MG63 (cell line): ENCODE measurements around the gene TRERF1. TPM values are rescaled to one million over a fixed set of nuclear protein-coding genes. Genes with fewer than 3 reads are reported as not detected.

ENCODE experiments used
- DNase-seq: peaks from one replicate; pipeline ENCODE4 v3.0.0-alpha.2; 2020
- H3K27me3 ChIP-seq: fragments of 250-450 bp; sonication (Bioruptor Pico); 2 replicates; pipeline ENCODE4 v1.5.1; 2020; ENCODE audit warnings: mild to moderate bottlenecking, moderate library complexity
- H3K36me3 ChIP-seq: fragments of 250-450 bp; sonication (Bioruptor Pico); 2 replicates; pipeline ENCODE4 v1.5.1; 2020; ENCODE audit warnings: mild to moderate bottlenecking, moderate library complexity
- H3K4me3 ChIP-seq: fragments of 250-450 bp; sonication (Bioruptor Pico); 2 replicates; pipeline ENCODE4 v1.5.1; 2020; ENCODE audit warnings: mild to moderate bottlenecking, moderate library complexity
- H3K9me3 ChIP-seq: fragments of 250-450 bp; sonication (Bioruptor Pico); 2 replicates; pipeline ENCODE4 v1.5.1; 2020; ENCODE audit warnings: mild to moderate bottlenecking, moderate library complexity
- total RNA-seq: library from RNA; depleted of rRNA; stranded (reverse); fragments of >200 nt; shearing (Covaris generic); gene quantifications from 2 replicates; pipeline ENCODE4 v1.2.3, GENCODE V29; 2014; ENCODE audit warnings: low replicate concordance

The TRERF1 gene
- total RNA-seq, 1 experiment from 2014 or later = 2.1 TPM

DNA sequence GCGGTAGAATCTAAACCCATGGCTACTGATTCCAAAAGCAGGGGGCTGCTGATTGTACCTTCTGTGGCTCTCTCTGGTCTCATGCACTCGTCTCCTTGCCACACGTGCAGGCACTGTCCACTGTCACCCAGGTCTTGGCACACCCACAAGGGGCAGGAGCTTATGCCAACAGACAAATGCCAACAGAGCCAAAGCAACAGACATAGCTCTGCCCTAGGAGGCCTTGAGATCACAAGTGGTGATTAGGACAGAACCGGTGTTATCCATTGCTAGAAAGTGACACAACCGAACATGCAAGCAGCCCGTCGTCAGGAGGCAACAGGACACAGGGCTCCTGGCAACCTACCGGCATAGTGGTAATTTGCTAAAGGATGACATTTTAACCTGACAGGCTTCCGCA, 197.2 kb downstream of the TRERF1 start:
- no peaks in the 10 kb centered on the region for H3K9me3 ChIP-seq
- DNase-seq = no peak

DNA sequence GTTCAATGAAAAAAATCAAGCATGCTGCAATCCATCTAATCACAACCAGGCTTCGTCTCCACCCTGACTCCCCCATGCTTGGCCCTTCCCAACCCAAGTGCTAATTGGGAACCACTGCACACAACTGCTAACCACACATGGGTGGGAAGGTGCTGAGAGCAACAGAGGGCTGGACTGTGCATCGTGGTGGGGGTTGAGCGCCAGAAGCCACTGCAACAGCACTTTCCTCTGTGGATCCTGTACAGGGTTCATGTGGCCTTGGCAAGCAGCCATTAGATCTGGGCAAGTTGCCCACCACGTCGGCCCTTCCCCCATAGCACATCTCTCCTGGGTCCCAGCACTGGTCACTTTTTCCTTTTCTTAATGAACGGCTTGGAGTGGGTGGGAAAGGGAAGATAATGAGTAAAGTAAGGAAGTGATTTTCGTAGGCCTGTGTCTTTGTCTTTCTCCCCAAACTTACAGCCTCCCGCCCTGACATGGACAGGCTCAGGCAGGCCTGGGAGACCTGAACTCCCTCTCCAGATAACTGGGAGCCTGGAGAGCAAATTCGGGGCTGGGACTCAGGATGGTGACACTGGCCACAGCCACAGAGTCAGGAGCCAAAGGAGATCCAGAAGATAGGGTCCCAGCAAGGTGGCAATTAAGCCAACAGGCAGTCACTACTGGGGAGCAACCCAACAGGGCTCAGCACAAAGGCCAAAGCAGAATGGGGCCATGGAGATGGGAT, 199.7 kb downstream of the TRERF1 start:
- no peaks in the 10 kb centered on the region for H3K27me3 ChIP-seq
- no peaks in the 10 kb centered on the region for H3K36me3 ChIP-seq
- DNase-seq = no peak
- H3K4me3 ChIP-seq = no peak overlapping the region
- H3K9me3 ChIP-seq = no peaks in the 10 kb centered on the region

More for the DNA sequence above, 197.2 kb downstream of the TRERF1 start:
- no peaks in the 10 kb centered on the region for H3K27me3 ChIP-seq
- H3K36me3 ChIP-seq = no peaks in the 10 kb centered on the region
- H3K4me3 ChIP-seq = no peak overlapping the region

DNA sequence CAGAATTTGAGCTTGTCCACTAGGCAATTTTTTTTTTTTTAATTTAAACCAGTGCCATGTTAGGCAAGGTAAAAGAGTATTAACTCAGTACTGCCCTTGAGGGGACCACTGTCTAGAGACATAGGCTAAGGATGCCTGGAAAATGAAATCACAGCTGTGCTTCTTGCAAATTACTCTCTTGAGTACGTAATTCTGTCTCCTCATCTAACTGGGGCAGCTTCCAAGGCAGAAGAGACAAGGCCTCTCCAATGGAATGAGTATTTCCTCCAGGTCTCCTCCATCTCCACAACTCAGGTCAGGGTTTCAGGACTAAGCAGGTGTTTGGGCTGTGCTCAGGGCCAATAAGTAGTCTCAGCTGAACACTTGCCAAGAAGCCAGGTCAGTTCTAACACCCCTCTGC, 200.2 kb downstream of the TRERF1 start:
- Histone ChIP-seq H3K36me3 (no peaks in the 10 kb centered on the region), H3K27me3 (no peaks in the 10 kb centered on the region), H3K4me3 (no peak overlapping the region), H3K9me3 (no peaks in the 10 kb centered on the region)
- no peak for DNase-seq

DNA sequence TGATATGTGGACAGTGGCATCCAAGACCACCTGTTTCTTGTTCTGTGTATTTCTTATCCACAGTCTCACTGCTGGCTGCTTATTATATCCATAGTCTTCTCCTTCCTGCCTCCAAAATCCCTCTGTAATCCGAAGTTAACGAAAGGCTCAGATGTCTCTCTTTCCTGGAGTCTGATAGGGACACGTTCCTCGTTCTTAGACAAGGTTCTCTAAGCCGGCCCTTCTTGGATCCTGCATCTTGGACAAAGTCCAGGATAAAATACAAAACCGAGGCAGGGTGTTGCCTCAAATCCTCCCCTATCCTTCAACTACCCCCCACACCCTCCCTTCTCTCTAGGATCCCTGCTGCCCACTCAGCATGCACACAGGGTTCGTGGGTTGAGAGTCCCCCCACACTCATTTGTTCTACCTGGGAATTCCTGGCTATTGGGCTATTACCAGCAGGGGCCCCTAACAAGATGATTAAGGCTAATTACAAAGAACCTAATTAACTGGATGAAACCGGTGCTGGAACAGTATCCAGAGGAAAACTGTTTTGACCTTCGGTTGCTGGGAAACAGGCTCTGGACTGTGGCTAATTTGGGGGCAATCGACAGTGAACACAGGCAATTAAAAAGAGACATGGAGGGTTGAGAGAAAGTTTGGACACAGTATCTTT, 201.3 kb downstream of the TRERF1 start:
- no peak for DNase-seq
- Histone ChIP-seq H3K36me3 (no peaks in the 10 kb centered on the region), H3K27me3 (no peaks in the 10 kb centered on the region), H3K4me3 (no peak overlapping the region), H3K9me3 (no peaks in the 10 kb centered on the region)

DNA sequence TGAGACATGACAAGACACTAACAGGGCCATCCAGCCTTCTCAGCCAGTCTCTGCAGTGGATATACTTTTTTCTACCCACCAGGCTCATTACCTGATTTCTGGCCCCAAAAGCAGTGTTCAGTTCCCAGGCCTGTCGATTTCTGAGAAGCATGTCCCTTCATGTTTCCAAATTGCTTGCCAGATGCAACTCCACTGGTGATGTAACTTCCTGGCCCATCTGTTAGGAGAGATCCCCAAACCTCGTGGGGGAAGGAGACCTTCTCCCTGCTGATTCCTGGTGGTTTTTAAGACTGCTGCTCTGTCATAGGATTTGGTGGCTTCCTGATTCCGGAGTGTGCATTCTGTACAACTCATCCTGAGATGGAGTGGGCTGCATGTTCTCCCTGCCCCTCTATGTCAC, 202.4 kb downstream of the TRERF1 start:
- no peak for DNase-seq
- Histone ChIP-seq H3K27me3 (no peaks in the 10 kb centered on the region), H3K9me3 (no peaks in the 10 kb centered on the region), H3K36me3 (no peaks in the 10 kb centered on the region), H3K4me3 (no peak overlapping the region)

DNA sequence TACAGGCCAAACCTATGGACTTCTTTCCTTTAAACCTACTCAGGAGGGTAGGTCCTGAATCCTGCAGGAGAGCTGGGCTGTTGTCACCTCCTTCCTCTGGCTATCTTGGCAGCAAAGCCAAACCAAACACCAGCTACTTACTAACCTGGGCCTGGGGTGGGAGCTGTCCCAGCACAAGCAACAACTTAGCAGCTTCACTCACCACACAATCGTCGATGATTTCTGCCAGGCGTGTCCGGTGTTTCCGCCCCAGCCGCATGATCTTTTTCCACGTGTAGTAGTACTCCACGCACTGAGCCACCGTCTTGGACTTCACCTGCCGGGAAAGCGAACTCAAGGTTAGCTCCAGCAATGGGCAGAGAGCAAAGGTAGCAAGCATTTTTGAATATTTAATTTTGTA, 208.7 kb downstream of the TRERF1 start:
- no peak overlapping the region for H3K4me3 ChIP-seq
- no peak for DNase-seq
- no peaks in the 10 kb centered on the region for H3K9me3 ChIP-seq
- H3K27me3 ChIP-seq = no peaks in the 10 kb centered on the region
- no peaks in the 10 kb centered on the region; the same call in 1 of the 2 replicates for H3K36me3 ChIP-seq

DNA sequence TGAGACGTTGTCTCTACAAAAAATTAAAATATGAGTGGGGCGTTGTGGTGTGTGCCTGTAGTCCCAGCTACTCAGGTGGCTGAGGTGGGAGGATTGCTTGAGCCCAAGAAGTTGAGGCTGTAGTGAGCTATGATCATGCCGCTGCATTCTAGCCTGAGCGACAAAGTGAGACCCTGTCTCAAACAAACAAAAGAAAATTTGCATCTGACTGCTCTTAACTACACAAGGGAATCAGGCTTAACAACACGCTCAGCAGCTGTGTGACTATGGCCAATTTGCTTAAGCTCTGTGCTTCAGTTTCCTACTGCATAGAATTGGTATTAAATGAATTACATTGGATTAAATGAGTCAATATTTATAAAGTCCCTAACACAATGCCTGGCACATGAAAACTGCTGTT, 209.8 kb downstream of the TRERF1 start:
- Histone ChIP-seq H3K27me3 (no peaks in the 10 kb centered on the region), H3K9me3 (no peaks in the 10 kb centered on the region), H3K36me3 (no peaks in the 10 kb centered on the region; the same call in 1 of the 2 replicates), H3K4me3 (no peak overlapping the region)
- DNase-seq = no peak

DNA sequence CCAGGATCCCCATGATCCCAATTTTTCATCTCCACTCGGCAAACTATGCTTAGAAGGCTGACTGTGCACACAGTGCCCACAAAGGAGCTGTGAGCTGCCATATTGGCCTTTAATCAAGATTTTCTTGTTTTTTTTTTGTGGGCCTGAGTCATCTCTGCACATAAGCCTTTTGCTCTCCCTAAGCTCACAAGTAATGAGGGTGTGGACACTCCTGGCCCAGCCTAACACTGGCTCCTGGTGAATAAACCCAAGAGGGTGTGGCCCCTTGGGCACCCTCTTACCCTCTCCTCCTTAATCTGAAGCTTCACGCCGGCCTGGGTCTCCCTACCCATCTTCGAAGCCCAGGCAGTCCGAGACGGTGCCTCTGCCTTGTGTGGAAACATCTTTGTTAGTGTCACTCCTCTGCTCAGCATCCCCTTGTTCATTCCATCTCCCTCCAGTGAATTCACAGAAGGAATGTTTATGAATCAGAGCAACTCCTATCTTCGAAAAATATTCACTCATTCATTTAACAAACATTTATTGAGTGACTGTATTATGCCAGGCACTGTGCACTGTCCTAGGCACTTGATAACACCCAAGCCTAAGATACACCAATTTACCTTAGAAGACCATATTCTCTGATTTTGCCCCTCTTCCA, 211.9 kb downstream of the TRERF1 start:
- Histone ChIP-seq H3K27me3 (no peaks in the 10 kb centered on the region), H3K36me3 (no peaks in the 10 kb centered on the region; the same call in 1 of the 2 replicates), H3K4me3 (no peak overlapping the region), H3K9me3 (no peaks in the 10 kb centered on the region)
- peak; percentile 57 for DNase-seq

DNA sequence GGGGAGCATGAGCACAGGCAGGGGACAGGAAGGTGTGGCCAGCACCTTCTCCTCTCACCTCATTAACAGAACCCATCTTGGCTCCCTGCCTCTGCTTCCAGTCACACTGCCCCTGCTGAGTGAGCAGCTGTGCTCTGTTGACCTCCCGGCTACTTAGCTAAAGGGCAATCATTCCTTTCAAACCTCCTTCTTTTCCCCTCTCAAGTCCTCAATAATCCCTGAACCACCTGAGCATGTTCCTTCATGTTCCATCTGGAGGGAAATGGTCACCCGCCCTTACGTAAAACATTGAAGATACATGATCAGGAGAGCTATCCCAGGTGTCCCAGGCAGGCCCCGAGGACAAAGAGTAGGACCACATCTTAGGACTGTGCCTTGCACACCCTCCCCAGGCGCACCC, 212.4 kb downstream of the TRERF1 start:
- Histone ChIP-seq H3K4me3 (no peak overlapping the region), H3K36me3 (no peaks in the 10 kb centered on the region; the same call in 1 of the 2 replicates), H3K9me3 (no peaks in the 10 kb centered on the region), H3K27me3 (no peaks in the 10 kb centered on the region)
- peak; percentile 20 for DNase-seq

DNA sequence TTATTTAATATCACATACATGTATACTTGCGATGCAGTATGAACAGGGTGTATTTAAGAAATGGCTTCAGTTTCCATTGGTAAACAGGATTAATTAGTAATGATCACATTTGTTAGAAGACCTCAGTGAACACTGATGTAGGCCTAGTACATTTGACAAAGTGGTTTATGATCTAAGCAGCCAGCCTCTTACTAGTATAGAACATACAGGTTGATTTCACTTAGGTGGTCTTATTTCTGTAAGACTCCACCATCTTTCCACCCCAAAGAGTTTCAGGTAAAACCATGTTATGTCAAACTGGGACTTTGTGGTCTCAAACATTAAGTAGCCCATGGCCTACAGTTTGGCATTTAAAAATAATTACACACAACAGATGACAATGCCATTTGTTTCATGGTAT, 213.9 kb downstream of the TRERF1 start:
- no peak overlapping the region for H3K4me3 ChIP-seq
- no peaks in the 10 kb centered on the region for H3K27me3 ChIP-seq
- no peak for DNase-seq
- H3K36me3 ChIP-seq = no peaks in the 10 kb centered on the region; the same call in 1 of the 2 replicates
- H3K9me3 ChIP-seq = no peaks in the 10 kb centered on the region

DNA sequence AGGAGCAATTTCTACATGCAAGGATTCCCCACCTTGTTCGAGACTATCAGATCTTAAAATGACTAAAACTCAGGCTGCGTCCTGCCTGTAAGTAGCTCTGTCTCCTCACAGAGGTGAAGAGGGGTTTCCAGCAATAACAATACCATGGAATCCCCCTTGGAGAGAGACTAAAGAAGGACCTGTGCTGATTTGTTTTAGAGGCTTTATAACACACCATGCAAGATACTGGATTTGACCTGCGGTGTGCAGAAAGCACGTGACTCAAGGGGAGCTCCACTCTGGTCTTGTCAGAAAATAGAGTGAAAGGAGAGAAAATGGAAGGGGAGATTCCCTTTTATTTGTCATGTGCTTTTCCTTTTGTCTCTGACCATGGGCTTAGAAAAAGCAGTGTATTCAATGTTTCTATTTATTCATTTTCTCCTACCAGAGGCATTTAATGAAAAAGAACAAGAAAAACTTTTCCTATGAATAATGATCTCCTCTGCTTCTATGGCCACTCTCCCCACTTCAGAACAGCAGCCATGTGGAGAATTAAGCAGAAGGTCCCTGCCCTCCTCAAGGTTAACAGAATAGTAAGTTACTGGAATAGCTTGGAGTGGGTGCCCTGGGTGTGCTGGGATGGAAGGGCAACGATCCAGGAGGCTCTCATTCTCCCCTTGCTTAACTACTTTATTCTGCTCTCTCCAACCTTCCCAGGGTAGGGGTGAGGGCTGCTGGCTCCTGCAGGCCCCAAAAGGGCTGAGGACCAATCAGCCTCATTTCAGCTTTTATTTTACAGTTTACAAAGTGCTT, 214.8 kb downstream of the TRERF1 start:
- no peak for DNase-seq
- H3K4me3 ChIP-seq = no peak overlapping the region
- no peaks in the 10 kb centered on the region for H3K9me3 ChIP-seq
- no peaks in the 10 kb centered on the region for H3K27me3 ChIP-seq
- no peaks in the 10 kb centered on the region for H3K36me3 ChIP-seq

DNA sequence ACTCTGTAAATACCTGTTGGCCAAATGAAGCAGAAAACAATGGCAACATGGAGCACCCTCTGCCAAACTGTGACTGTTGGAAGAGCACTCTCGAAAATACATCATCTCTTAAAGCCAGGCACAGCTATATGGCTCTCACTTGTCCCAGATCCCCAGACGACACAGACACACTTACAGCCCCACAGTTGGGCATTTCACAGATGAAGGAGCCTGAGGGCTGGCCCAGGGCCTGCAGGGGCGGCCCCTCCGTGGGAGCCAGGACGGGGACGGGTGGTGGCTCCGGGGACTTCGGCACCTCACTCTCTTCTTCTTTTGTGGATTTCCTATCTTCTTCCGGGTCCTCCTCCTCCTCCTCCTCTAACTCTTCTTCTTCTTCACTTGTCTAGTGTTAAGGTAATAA, 215.7 kb downstream of the TRERF1 start:
- Histone ChIP-seq H3K9me3 (no peaks in the 10 kb centered on the region), H3K36me3 (no peaks in the 10 kb centered on the region), H3K4me3 (no peak overlapping the region), H3K27me3 (no peaks in the 10 kb centered on the region)
- no peak for DNase-seq

DNA sequence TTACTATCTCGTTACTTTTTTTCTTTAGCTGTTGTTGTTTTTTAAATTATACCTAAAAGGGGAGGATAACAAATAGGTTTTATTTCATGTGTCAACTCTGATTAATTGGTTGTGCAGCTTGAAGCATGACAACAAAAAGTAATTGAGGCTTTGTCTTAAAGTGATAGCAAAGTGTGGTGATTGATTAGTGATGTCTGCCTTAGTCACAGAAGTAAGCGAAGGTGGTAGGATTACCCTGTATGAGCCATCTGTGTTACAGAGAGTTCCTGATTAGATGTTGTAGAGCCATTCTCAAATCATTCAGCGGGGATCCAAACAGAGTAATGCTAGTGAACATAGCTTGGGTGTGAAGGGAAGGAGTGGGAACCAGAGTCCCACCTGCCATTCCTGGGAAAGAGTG, 219.7 kb downstream of the TRERF1 start:
- no peaks in the 10 kb centered on the region for H3K27me3 ChIP-seq
- DNase-seq = no peak
- no peak overlapping the region for H3K4me3 ChIP-seq
- H3K36me3 ChIP-seq = no peaks in the 10 kb centered on the region; the same call in none of the 2 replicates
- H3K9me3 ChIP-seq = no peaks in the 10 kb centered on the region

DNA sequence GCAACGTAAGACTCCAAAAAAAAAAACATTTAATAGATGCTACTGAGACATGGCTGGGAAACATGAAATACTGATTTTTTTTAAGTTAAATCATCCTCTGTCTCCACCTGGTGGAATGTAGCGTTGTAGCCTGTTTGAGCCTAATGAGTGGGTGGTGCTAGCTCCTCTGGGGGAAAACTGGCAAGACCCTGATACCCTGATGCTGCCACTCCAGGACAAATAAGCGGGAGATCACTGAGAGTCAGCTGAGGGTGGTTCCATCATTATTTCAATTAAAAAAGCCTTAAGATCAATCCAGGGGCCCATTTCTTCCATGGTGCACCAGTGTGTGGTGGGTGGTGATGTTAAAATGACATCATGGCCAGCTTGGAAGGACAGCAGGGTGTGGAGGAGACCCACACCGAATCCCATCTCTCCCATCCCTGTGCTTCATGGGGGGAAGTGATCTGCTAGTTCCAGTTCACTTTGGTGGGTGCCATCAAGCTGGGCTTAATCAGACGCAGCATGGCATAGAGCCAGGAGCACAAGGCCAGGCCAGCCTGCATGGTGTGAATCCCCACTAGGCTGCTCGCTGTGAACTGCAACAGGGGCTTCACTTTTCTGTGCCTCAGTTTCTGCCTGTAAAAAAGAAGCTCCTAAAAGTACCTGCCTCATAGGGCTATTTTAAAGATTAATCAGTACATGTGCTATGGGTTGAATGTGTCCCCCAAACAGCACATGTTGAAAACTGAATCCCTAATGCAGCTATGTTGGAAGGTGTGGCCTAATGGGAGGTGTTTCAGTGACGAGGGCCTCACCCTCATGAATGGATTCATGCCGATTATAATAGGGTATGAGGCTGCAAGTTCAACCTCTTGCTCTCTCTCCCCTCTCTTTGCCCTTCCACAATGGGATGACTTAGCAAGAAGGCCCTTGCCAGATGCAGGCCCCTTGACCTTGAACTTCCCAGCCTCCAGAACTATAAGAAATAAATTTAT, 221.1 kb downstream of the TRERF1 start:
- no peak for DNase-seq
- no peaks in the 10 kb centered on the region for H3K9me3 ChIP-seq
- no peak overlapping the region for H3K4me3 ChIP-seq
- no peaks in the 10 kb centered on the region for H3K27me3 ChIP-seq
- no peaks in the 10 kb centered on the region; the same call in none of the 2 replicates for H3K36me3 ChIP-seq

DNA sequence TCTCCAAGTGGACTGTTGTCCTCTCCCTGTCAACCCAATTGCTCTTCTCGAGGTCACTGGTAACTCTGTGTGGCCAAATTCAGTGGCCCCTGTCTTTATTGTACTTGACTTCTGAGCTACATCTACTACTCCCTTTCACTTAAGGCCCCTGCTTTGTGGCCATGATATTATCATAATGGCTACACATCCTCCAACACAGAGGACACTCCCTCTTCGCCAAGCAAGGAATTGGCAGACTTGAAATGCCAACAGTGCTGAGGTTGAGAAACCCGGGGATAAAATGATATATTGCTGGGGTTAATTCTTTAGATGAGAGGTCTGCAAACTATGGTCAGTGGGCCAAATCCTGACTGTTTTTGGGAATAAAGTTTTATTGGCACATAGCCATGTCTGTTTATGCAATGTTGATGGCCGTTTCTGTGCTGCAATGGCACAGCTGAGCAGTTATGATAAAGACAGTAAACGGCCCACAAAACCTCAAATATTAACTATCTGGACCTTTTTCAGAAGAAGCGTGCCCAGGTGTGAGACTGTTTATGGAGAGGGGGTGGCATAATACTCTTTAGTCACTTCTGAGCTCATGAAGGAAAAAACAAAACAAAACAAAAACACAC, 222.1 kb downstream of the TRERF1 start:
- Histone ChIP-seq H3K9me3 (no peaks in the 10 kb centered on the region), H3K27me3 (no peaks in the 10 kb centered on the region), H3K4me3 (no peak overlapping the region), H3K36me3 (no peaks in the 10 kb centered on the region; the same call in none of the 2 replicates)
- no peak for DNase-seq
